OCI-LY7 (cell line): ENCODE data around the gene EYA3.

Experiments used
- EZH2phosphoT487 ChIP-seq: fragments of 200-600 bp; sonication (generic); IDR thresholded peaks from 2 replicates; pipeline ENCODE4 v1.6.1; 2018; ENCODE audit warnings: low read depth, borderline replicate concordance, mild to moderate bottlenecking, mixed run types, antibody characterized with exemption, low read length, moderate library complexity, mixed read lengths
- TF ChIP-seq, protein P1 (sequence below): fragments of 200-600 bp; sonication (generic); conservative IDR thresholded peaks from 2 replicates; pipeline ENCODE4 v1.5.1; 2014; ENCODE audit warnings: mild to moderate bottlenecking, antibody characterized with exemption, low read length, moderate library complexity, mixed read lengths

DNA sequence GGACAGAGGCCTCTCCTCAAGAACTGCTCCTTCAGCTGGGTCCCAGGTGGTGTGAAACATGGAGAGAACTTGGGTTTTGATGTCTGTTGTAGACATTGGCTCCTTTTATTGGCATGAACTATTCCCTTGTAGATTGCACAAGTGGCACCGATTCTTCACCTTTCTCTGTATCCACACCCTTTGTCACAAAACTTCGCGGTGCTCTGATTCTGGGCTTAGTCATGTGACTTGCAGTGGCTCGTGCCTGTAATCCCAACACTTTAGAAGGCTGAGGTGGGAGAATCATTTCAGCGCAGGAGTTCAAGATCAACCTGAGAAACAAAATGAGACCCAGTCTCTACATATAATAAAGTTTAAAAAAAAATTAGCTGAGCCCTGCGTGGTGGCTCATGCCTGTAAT is 42.5 kb upstream of the EYA3 start:
- TF ChIP-seq EZH2phosphoT487 = no peak
- TF ChIP-seq, protein P1, sequence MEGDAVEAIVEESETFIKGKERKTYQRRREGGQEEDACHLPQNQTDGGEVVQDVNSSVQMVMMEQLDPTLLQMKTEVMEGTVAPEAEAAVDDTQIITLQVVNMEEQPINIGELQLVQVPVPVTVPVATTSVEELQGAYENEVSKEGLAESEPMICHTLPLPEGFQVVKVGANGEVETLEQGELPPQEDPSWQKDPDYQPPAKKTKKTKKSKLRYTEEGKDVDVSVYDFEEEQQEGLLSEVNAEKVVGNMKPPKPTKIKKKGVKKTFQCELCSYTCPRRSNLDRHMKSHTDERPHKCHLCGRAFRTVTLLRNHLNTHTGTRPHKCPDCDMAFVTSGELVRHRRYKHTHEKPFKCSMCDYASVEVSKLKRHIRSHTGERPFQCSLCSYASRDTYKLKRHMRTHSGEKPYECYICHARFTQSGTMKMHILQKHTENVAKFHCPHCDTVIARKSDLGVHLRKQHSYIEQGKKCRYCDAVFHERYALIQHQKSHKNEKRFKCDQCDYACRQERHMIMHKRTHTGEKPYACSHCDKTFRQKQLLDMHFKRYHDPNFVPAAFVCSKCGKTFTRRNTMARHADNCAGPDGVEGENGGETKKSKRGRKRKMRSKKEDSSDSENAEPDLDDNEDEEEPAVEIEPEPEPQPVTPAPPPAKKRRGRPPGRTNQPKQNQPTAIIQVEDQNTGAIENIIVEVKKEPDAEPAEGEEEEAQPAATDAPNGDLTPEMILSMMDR = no peak
